Measurements from ENCODE around the gene NIT2.

GRCh38 chr3:100289339-100289738 is 45.2 kb upstream of the NIT2 start:
- TF ChIP-seq, protein P1, sequence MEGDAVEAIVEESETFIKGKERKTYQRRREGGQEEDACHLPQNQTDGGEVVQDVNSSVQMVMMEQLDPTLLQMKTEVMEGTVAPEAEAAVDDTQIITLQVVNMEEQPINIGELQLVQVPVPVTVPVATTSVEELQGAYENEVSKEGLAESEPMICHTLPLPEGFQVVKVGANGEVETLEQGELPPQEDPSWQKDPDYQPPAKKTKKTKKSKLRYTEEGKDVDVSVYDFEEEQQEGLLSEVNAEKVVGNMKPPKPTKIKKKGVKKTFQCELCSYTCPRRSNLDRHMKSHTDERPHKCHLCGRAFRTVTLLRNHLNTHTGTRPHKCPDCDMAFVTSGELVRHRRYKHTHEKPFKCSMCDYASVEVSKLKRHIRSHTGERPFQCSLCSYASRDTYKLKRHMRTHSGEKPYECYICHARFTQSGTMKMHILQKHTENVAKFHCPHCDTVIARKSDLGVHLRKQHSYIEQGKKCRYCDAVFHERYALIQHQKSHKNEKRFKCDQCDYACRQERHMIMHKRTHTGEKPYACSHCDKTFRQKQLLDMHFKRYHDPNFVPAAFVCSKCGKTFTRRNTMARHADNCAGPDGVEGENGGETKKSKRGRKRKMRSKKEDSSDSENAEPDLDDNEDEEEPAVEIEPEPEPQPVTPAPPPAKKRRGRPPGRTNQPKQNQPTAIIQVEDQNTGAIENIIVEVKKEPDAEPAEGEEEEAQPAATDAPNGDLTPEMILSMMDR (IDR thresholded peaks at IDR 0.05; ENCODE audit: insufficient read depth, low read length): no peak
- no peak for TF ChIP-seq POLR2AphosphoS5 (IDR thresholded peaks at IDR 0.05; ENCODE audit: low read depth)

Measured in HL-60 (cell line).